C4-2B (cell line): Measurements from ENCODE around the gene GPC2.

Experiments
- CTCF ChIP-seq: fragments of 450-650 bp; conservative IDR thresholded peaks from 2 replicates; pipeline ENCODE4 v1.5.1; 2017; ENCODE audit warnings: mild to moderate bottlenecking
- ZFX ChIP-seq: fragments of 450-650 bp; IDR thresholded peaks from 2 replicates; pipeline ENCODE4 v1.6.1; 2017

GRCh38 chr7:100210805-100211204 is 33.6 kb upstream of the GPC2 start:
- no peak for TF ChIP-seq CTCF
- no peak for TF ChIP-seq ZFX
